Body of pancreas (tissue), 4 donors: ENCODE results near the gene TRPM3.

Experiments
- POLR2A ChIP-seq, 3 donors: fragments of 450-650 bp; IDR thresholded peaks; one replicate each; pipeline ENCODE4 v1.6.1; 2016; ENCODE audit warnings: antibody characterized with exemption in 3 of 3, mild to moderate bottlenecking in 2 of 3
- TF ChIP-seq, protein P1 (sequence below), 7 experiments: fragments of 450-650 bp in 4 of 7; fragments of 200-600 bp in 3 of 7; sonication (generic) in 3 of 7; IDR thresholded peaks; one replicate each; pipeline ENCODE4 v1.5.1; 2016 to 2019; ENCODE audit warnings: antibody characterized with exemption in 7 of 7

- TF ChIP-seq, protein P1, sequence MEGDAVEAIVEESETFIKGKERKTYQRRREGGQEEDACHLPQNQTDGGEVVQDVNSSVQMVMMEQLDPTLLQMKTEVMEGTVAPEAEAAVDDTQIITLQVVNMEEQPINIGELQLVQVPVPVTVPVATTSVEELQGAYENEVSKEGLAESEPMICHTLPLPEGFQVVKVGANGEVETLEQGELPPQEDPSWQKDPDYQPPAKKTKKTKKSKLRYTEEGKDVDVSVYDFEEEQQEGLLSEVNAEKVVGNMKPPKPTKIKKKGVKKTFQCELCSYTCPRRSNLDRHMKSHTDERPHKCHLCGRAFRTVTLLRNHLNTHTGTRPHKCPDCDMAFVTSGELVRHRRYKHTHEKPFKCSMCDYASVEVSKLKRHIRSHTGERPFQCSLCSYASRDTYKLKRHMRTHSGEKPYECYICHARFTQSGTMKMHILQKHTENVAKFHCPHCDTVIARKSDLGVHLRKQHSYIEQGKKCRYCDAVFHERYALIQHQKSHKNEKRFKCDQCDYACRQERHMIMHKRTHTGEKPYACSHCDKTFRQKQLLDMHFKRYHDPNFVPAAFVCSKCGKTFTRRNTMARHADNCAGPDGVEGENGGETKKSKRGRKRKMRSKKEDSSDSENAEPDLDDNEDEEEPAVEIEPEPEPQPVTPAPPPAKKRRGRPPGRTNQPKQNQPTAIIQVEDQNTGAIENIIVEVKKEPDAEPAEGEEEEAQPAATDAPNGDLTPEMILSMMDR (IDR thresholded peaks at IDR 0.05) = no peak
- no peak for TF ChIP-seq POLR2A (IDR thresholded peaks at IDR 0.05)
These were observed 547.1 kb downstream of the TRPM3 start for GRCh38 chr9:70574151-70574837.
